Common myeloid progenitor, CD34-positive (primary cell): Measurements from ENCODE around the gene ETNK2.

Experiments used
- CTCF ChIA-PET: fragments of 350-600 bp; sonication (Branson Sonifier 250); formaldehyde crosslinking; loops from one replicate; lab custom pipeline; 2021; ENCODE audit warnings: antibody characterized with exemption; lab: Charles Lee
- POLR2A ChIA-PET: fragments of 350-600 bp; sonication (Branson Sonifier 250); formaldehyde crosslinking; loops from one replicate; lab custom pipeline; 2021; ENCODE audit warnings: antibody characterized with exemption; lab: Charles Lee
- DNase-seq, 3 donors: peaks; one replicate each; pipeline versions ENCODE4 v3.0.0 to v3.0.0-alpha.2; 2013
- H3K27ac ChIP-seq, 2 experiments: 1 replicate in 1 of 2; 2 replicates in 1 of 2; pipeline ENCODE4 v1.7.0; 2013; ENCODE audit warnings: inconsistent platforms in 2 of 2, low read length in 2 of 2, mild to moderate bottlenecking in 2 of 2, low read depth in 1 of 2, moderate library complexity in 1 of 2; ENCODE audit not compliant: severe bottlenecking in 2 of 2, insufficient read depth in 1 of 2, poor library complexity in 1 of 2
- H3K27me3 ChIP-seq, 5 experiments: replicated peaks in 2 of 5; 1 replicate in 3 of 5; 2 replicates in 2 of 5; pipeline versions ENCODE4 v1.6.1 to v1.7.0; 2013; ENCODE audit warnings: low read length in 4 of 5, mild to moderate bottlenecking in 2 of 5, moderate library complexity in 2 of 5, inconsistent platforms in 1 of 5; ENCODE audit not compliant: insufficient read depth in 5 of 5, control insufficient read depth in 4 of 5
- H3K36me3 ChIP-seq, 4 experiments: 1 replicate in 2 of 4; 2 replicates in 2 of 4; pipeline versions ENCODE4 v1.6.1 to v1.7.0; 2013; ENCODE audit warnings: low read length in 3 of 4, control low read depth in 1 of 4, mild to moderate bottlenecking in 1 of 4; ENCODE audit not compliant: control insufficient read depth in 4 of 4, insufficient read depth in 4 of 4
- H3K4me1 ChIP-seq, 4 experiments: 1 replicate in 3 of 4; 2 replicates in 1 of 4; pipeline versions ENCODE4 v1.6.1 to v1.7.1; 2013; ENCODE audit warnings: low read length in 3 of 4, mild to moderate bottlenecking in 3 of 4, control low read depth in 1 of 4, inconsistent platforms in 1 of 4, moderate library complexity in 1 of 4; ENCODE audit not compliant: control insufficient read depth in 4 of 4, insufficient read depth in 4 of 4; ENCODE audit errors: control extremely low read depth in 1 of 4
- H3K4me3 ChIP-seq, 7 experiments: 1 replicate in 4 of 7; 2 replicates in 3 of 7; pipeline versions ENCODE4 v1.5.1 to v1.7.0; 2013; ENCODE audit warnings: mild to moderate bottlenecking in 7 of 7, low read length in 6 of 7, moderate library complexity in 6 of 7, inconsistent platforms in 2 of 7, low read depth in 2 of 7, control low read depth in 1 of 7; ENCODE audit not compliant: insufficient read depth in 4 of 7, control insufficient read depth in 1 of 7; ENCODE audit errors: extremely low read depth in 1 of 7
- H3K9me3 ChIP-seq, 5 experiments: 1 replicate in 4 of 5; 2 replicates in 1 of 5; pipeline versions ENCODE4 v1.6.1 to v1.7.1; 2013; ENCODE audit warnings: low read length in 4 of 5, mild to moderate bottlenecking in 2 of 5, inconsistent platforms in 1 of 5, low read depth in 1 of 5, moderate library complexity in 1 of 5; ENCODE audit not compliant: control insufficient read depth in 4 of 5, insufficient read depth in 2 of 5; ENCODE audit errors: control extremely low read depth in 1 of 5
- WGBS: methylation state at CpG from one replicate; pipeline ENCODE4 v1.1.5; 2013; ENCODE audit not compliant: insufficient coverage; 5-methylcytosine and 5-hydroxymethylcytosine counted together

ETNK2 gene

GRCh38 chr1:204128464-204128963, 23.3 kb downstream of the ETNK2 start:
- H3K27ac ChIP-seq, result no peak overlapping the region
- CTCF ChIA-PET, result interaction anchor here (0.8 to 19.0 kb wide), 30 partner anchors 7 to 621 kb away, joined by 3 to 322 read pairs (median 3); partner anchors contain the start of gene SNRPE
- no peaks in the 10 kb centered on the region for H3K36me3 ChIP-seq
- H3K4me1 ChIP-seq, result peaks cover 0 to 9% (median 6%) of the 10 kb centered on the region in 4 experiments
- DNase-seq, result peak in 2 of 3 donors; percentile 36 to 37
- no peaks in the 10 kb centered on the region for H3K9me3 ChIP-seq
- 40% methylated on average over 2 of the region's 4 CpGs for WGBS
- H3K27me3 ChIP-seq, result no peaks in the 10 kb centered on the region
- H3K4me3 ChIP-seq, result no peak overlapping the region
- POLR2A ChIA-PET, result no interaction called here

GRCh38 chr1:204127597-204128242, 24.1 kb downstream of the ETNK2 start:
- Histone ChIP-seq H3K27ac (no peak overlapping the region), H3K36me3 (no peaks in the 10 kb centered on the region), H3K27me3 (no peaks in the 10 kb centered on the region), H3K9me3 (no peaks in the 10 kb centered on the region), H3K4me1 (peaks cover 0 to 9% (median 6%) of the 10 kb centered on the region in 4 experiments), H3K4me3 (no peak overlapping the region)
- peak; percentile 56 to 70 (median 62) for DNase-seq
- POLR2A ChIA-PET, result no interaction called here
- CTCF ChIA-PET, result interaction anchor here (0.6 to 19.0 kb wide), 17 partner anchors 8 to 620 kb away, joined by 3 to 322 read pairs (median 4); partner anchors contain the start of gene SNRPE
- WGBS, result 54% methylated on average over 4 of the region's 5 CpGs

DNA sequence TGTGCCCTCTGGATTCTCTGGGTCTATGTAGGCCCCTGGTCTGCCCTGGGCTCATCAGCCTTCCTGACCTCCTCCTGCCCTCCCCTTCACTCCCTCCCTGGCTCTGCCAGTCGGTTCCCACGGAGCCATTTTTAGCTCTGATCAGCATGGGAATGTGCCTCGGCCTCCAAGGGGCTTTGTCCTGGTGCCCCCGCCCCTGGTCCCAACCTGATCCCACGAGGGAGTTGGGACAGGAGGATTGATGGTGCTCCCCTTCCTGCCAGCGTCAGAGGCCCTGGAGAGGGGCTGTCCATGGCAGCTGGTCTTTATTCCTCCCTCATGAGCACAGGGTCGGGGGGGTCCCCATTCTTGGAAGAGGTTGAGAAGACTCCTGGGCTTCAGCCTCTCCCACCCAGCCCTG, 24.9 kb downstream of the ETNK2 start:
- H3K4me3 ChIP-seq, result no peak overlapping the region
- H3K27ac ChIP-seq, result no peak overlapping the region
- no peaks in the 10 kb centered on the region for H3K36me3 ChIP-seq
- H3K4me1 ChIP-seq, result peaks cover 0 to 9% (median 6%) of the 10 kb centered on the region in 4 experiments
- no peaks in the 10 kb centered on the region for H3K27me3 ChIP-seq
- no peak for DNase-seq
- no peaks in the 10 kb centered on the region for H3K9me3 ChIP-seq
- POLR2A ChIA-PET, result no interaction called here
- WGBS, result 73% methylated on average over 7 of the region's 7 CpGs
- CTCF ChIA-PET, result interaction anchor here (1.0 to 19.0 kb wide), 6 partner anchors 12 to 291 kb away, joined by 4 to 322 read pairs (median 42); partner anchors contain the start of gene SNRPE

DNA sequence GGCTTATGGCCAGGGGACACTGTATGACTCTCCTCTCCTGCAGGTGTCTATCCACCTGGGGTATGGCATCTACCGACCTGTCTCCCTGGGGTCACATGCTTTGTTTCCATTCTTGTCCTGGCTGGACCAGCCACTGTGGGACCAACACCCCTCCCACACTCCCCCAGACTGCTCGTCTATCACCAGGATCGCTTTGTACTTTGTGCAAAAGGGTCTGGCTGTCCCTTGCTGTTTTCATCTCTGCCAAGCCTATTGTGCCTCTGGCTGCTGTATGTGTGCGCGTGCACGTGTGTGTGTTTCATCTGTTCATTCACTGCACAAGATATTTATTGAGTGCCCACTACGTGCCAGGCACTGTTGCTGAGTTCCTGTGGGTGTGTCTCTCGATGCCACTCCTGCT, 25.5 kb downstream of the ETNK2 start:
- Histone ChIP-seq H3K9me3 (no peaks in the 10 kb centered on the region), H3K4me1 (peaks cover 0 to 9% (median 6%) of the 10 kb centered on the region in 4 experiments), H3K27me3 (no peaks in the 10 kb centered on the region), H3K4me3 (no peak overlapping the region), H3K27ac (no peak overlapping the region), H3K36me3 (no peaks in the 10 kb centered on the region)
- no peak for DNase-seq
- WGBS, result 94% methylated on average over 8 of the region's 8 CpGs
- CTCF ChIA-PET, result interaction anchor here (0.7 to 19.0 kb wide), 3 partner anchors 48 to 260 kb away, joined by 3 to 322 read pairs (median 4); no protein-coding TSS in a partner anchor
- POLR2A ChIA-PET, result no interaction called here

GRCh38 chr1:204125759-204126351, 26.0 kb downstream of the ETNK2 start:
- WGBS, result 99% methylated on average over 18 of the region's 18 CpGs
- H3K4me1 ChIP-seq, result peaks cover 0 to 9% (median 6%) of the 10 kb centered on the region in 4 experiments
- H3K27me3 ChIP-seq, result no peaks in the 10 kb centered on the region
- no peaks in the 10 kb centered on the region for H3K36me3 ChIP-seq
- POLR2A ChIA-PET, result no interaction called here
- no peak for DNase-seq
- no peak overlapping the region for H3K4me3 ChIP-seq
- CTCF ChIA-PET, result interaction anchor here (0.7 to 19.0 kb wide), 6 partner anchors 9 to 266 kb away, joined by 3 to 322 read pairs (median 4); no protein-coding TSS in a partner anchor
- H3K9me3 ChIP-seq, result no peaks in the 10 kb centered on the region
- no peak overlapping the region for H3K27ac ChIP-seq

DNA sequence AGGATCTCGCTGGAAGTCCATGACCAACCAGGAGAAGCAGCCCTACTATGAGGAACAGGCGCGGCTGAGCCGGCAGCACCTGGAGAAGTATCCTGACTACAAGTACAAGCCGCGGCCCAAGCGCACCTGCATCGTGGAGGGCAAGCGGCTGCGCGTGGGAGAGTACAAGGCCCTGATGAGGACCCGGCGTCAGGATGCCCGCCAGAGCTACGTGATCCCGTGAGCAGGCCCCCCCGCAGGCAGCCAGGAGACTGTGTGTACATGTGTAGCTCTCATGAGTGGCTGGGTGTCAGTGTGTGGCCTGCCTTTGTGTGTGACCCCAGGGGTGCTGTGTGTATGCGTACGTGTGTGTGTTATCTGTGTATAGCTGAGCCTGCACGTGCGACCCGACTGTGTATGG, 27.2 kb downstream of the ETNK2 start:
- Histone ChIP-seq H3K9me3 (no peaks in the 10 kb centered on the region), H3K27ac (no peak overlapping the region), H3K4me3 (no peak overlapping the region), H3K27me3 (no peaks in the 10 kb centered on the region), H3K36me3 (no peaks in the 10 kb centered on the region), H3K4me1 (peaks cover 0 to 9% (median 6%) of the 10 kb centered on the region in 4 experiments)
- WGBS, result 95% methylated on average over 19 of the region's 22 CpGs
- ChIA-PET POLR2A (no interaction called here), CTCF (interaction anchor here (0.9 to 19.0 kb wide), 7 partner anchors 8 to 265 kb away, joined by 3 to 322 read pairs (median 3); no protein-coding TSS in a partner anchor)
- DNase-seq, result no peak
